ENCODE measurements around the gene ADAM12. TPM values are rescaled to one million over a fixed set of nuclear protein-coding genes. Genes with fewer than 3 reads are reported as not detected.

Gene ADAM12
- polyA plus RNA-seq, 1 of the 3 experiments (the other 2 are of a cell fraction): 25.0 TPM

GRCh38 chr10:126146771-126147170 lies 241.5 kb downstream of the ADAM12 start:
- Histone ChIP-seq H3K27ac (ENCODE audit: low read depth in 2 of 2, low read length in 1 of 2) (no peak overlapping the region), H3K27me3 (ENCODE audit: insufficient read depth) (no peaks in the 10 kb centered on the region), H3K9ac (no peak overlapping the region), H3K9me3 (peaks cover 2% of the 10 kb centered on the region; the same call in 1 of the 2 replicates), H3K9me2 (no peaks in the 10 kb centered on the region), H3K36me3 (replicated peaks in 1 of 2; ENCODE audit: control insufficient read depth in 1 of 2, insufficient read depth in 2 of 2, low read length in 1 of 2) (peaks cover 0 to 3% of the 10 kb centered on the region in 2 experiments), H3K4me1 (ENCODE audit: control insufficient read depth in 1 of 2, insufficient read depth in 2 of 2, low read depth in 1 of 2, low read length in 1 of 2) (peaks cover 15 to 20% of the 10 kb centered on the region in 2 experiments; a peak in 3 of 4 replicates), H2AFZ (ENCODE audit: low read depth) (no peak overlapping the region), H3K79me2 (ENCODE audit: insufficient read depth) (no peaks in the 10 kb centered on the region), H3F3A (replicated peaks; ENCODE audit: insufficient read depth) (peaks cover 3% of the 10 kb centered on the region), H3K4me2 (no peak overlapping the region), H4K20me1 (ENCODE audit: insufficient read depth) (no peaks in the 10 kb centered on the region), H3K4me3 (ENCODE audit: low read depth in 2 of 2, low read length in 1 of 2) (no peak overlapping the region)
- DNase-seq: no peak
- ChIA-PET POLR2A (no interaction called here), CTCF (interaction anchor here (1.5 to 1.8 kb wide), 2 partner anchors 13 to 37 kb away, joined by 3 to 6 read pairs; no protein-coding TSS in a partner anchor)
- TF ChIP-seq POLR2AphosphoS5 (IDR thresholded peaks at IDR 0.05; ENCODE audit: low read depth, low read length) (no peak), RAD21 (IDR thresholded peaks at IDR 0.05; ENCODE audit: low read length) (no peak), TAF1 (IDR thresholded peaks at IDR 0.05; ENCODE audit: borderline replicate concordance, low read depth, low read length) (no peak), EZH2phosphoT487 (IDR thresholded peaks at IDR 0.05; ENCODE audit: borderline replicate concordance, low read depth) (no peak), MXI1 (IDR thresholded peaks at IDR 0.05; ENCODE audit: low read depth, low read length) (no peak), EP300 (IDR thresholded peaks at IDR 0.05; ENCODE audit: borderline replicate concordance in 1 of 2, low read depth in 1 of 2, low read length in 1 of 2) (no peak), USF1 (IDR thresholded peaks at IDR 0.05; ENCODE audit: borderline replicate concordance, low read depth) (no peak), SMC3 (IDR thresholded peaks at IDR 0.05; ENCODE audit: low read depth, low read length) (no peak), NRF1 (IDR thresholded peaks at IDR 0.05; ENCODE audit: low read depth, low read length) (no peak), TEAD4 (IDR thresholded peaks at IDR 0.05; ENCODE audit: borderline replicate concordance, insufficient read depth) (no peak)
- TF ChIP-seq, protein P1, sequence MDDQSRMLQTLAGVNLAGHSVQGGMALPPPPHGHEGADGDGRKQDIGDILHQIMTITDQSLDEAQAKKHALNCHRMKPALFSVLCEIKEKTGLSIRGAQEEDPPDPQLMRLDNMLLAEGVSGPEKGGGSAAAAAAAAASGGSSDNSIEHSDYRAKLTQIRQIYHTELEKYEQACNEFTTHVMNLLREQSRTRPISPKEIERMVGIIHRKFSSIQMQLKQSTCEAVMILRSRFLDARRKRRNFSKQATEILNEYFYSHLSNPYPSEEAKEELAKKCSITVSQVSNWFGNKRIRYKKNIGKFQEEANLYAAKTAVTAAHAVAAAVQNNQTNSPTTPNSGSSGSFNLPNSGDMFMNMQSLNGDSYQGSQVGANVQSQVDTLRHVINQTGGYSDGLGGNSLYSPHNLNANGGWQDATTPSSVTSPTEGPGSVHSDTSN (IDR thresholded peaks at IDR 0.05): no peak
- WGBS (ENCODE audit: low lambda C conversion rate): 88% methylated on average over 6 of the region's 6 CpGs

- Histone ChIP-seq H4K20me1 (ENCODE audit: insufficient read depth) (no peaks in the 10 kb centered on the region), H3K9ac (no peak overlapping the region), H3K9me2 (no peaks in the 10 kb centered on the region), H3F3A (replicated peaks; ENCODE audit: insufficient read depth) (peaks cover 3% of the 10 kb centered on the region), H3K4me3 (ENCODE audit: low read depth in 2 of 2, low read length in 1 of 2) (no peak overlapping the region), H3K4me1 (ENCODE audit: control insufficient read depth in 1 of 2, insufficient read depth in 2 of 2, low read depth in 1 of 2, low read length in 1 of 2) (peaks cover 8 to 10% of the 10 kb centered on the region in 2 experiments; a peak in 3 of 4 replicates), H3K36me3 (replicated peaks in 1 of 2; ENCODE audit: control insufficient read depth in 1 of 2, insufficient read depth in 2 of 2, low read length in 1 of 2) (no peaks in the 10 kb centered on the region), H3K9me3 (no peaks in the 10 kb centered on the region), H3K4me2 (no peak overlapping the region), H3K27ac (ENCODE audit: low read depth in 2 of 2, low read length in 1 of 2) (no peak overlapping the region), H3K79me2 (ENCODE audit: insufficient read depth) (no peaks in the 10 kb centered on the region), H2AFZ (ENCODE audit: low read depth) (no peak overlapping the region), H3K27me3 (ENCODE audit: insufficient read depth) (no peaks in the 10 kb centered on the region)
- ChIA-PET POLR2A (no interaction called here), CTCF (no interaction called here)
- WGBS (ENCODE audit: low lambda C conversion rate): 87% methylated on average over 2 of the region's 2 CpGs
- no peak for DNase-seq
- TF ChIP-seq MXI1 (IDR thresholded peaks at IDR 0.05; ENCODE audit: low read depth, low read length): no peak
- TF ChIP-seq USF2 (IDR thresholded peaks at IDR 0.05; ENCODE audit: borderline replicate concordance, low read depth, low read length): no peak
- no peak for TF ChIP-seq SIN3A (IDR thresholded peaks at IDR 0.05; ENCODE audit: borderline replicate concordance, low read depth, low read length)
- TF ChIP-seq RAD21 (IDR thresholded peaks at IDR 0.05; ENCODE audit: low read length): no peak
- TF ChIP-seq MEF2A (IDR thresholded peaks at IDR 0.05; ENCODE audit: borderline replicate concordance, low read depth): no peak
- TF ChIP-seq MAX (IDR thresholded peaks at IDR 0.05; ENCODE audit: low read depth): no peak
- TF ChIP-seq TEAD4 (IDR thresholded peaks at IDR 0.05; ENCODE audit: borderline replicate concordance, insufficient read depth): no peak
- TF ChIP-seq YY1 (IDR thresholded peaks at IDR 0.05; ENCODE audit: low read depth): no peak
- no peak for TF ChIP-seq FOXM1 (IDR thresholded peaks at IDR 0.05; ENCODE audit: low read depth)
- TF ChIP-seq TAF1 (IDR thresholded peaks at IDR 0.05; ENCODE audit: borderline replicate concordance, low read depth, low read length): no peak
- no peak for TF ChIP-seq NRF1 (IDR thresholded peaks at IDR 0.05; ENCODE audit: low read depth, low read length)
- TF ChIP-seq, protein P2, sequence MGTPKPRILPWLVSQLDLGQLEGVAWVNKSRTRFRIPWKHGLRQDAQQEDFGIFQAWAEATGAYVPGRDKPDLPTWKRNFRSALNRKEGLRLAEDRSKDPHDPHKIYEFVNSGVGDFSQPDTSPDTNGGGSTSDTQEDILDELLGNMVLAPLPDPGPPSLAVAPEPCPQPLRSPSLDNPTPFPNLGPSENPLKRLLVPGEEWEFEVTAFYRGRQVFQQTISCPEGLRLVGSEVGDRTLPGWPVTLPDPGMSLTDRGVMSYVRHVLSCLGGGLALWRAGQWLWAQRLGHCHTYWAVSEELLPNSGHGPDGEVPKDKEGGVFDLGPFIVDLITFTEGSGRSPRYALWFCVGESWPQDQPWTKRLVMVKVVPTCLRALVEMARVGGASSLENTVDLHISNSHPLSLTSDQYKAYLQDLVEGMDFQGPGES (IDR thresholded peaks at IDR 0.05; ENCODE audit: low read depth, low read length): no peak
- TF ChIP-seq NFIC (IDR thresholded peaks at IDR 0.05; ENCODE audit: borderline replicate concordance): no peak
- no peak for TF ChIP-seq ZBTB33 (IDR thresholded peaks at IDR 0.05; ENCODE audit: borderline replicate concordance, low read depth)
- TF ChIP-seq EP300 (IDR thresholded peaks at IDR 0.05; ENCODE audit: borderline replicate concordance in 1 of 2, low read depth in 1 of 2, low read length in 1 of 2): no peak
These were observed 245.2 kb downstream of the ADAM12 start for GRCh38 chr10:126143117-126143516.

Data from SK-N-SH (cell line).